CD14-positive monocyte (primary cell): ENCODE data around the gene KLHDC8A. TPM values are rescaled to one million over a fixed set of nuclear protein-coding genes. Genes with fewer than 3 reads are reported as not detected.

Experiments used
- DNase-seq, 3 donors: peaks; one replicate each; pipeline ENCODE4 v3.0.0-alpha.2; 2011 to 2022
- H2AFZ ChIP-seq: 2 replicates; pipeline ENCODE4 v1.6.0; 2012; ENCODE audit warnings: mild to moderate bottlenecking, low read depth, low read length, inconsistent platforms; ENCODE audit not compliant: insufficient read depth, poor library complexity, severe bottlenecking
- H3K27ac ChIP-seq, 2 donors: 1 replicate in 1 of 2; 2 replicates in 1 of 2; pipeline ENCODE4 v1.5.1; 2012 to 2013; ENCODE audit warnings: low read length in 2 of 2, control low read depth in 1 of 2, inconsistent platforms in 1 of 2, low read depth in 1 of 2, mild to moderate bottlenecking in 1 of 2
- H3K27me3 ChIP-seq, 2 donors: one replicate each; pipeline versions ENCODE4 v1.6.0 to v1.6.1; 2011 to 2013; ENCODE audit warnings: low read length in 2 of 2; ENCODE audit not compliant: control insufficient read depth in 2 of 2, insufficient read depth in 2 of 2
- H3K36me3 ChIP-seq, 2 donors: replicated peaks in 1 of 2; 1 replicate in 1 of 2; 2 replicates in 1 of 2; pipeline versions ENCODE4 v1.5.1 to v1.6.1; 2012 to 2013; ENCODE audit warnings: low read length in 2 of 2, control low read depth in 1 of 2, inconsistent platforms in 1 of 2, mild to moderate bottlenecking in 1 of 2; ENCODE audit not compliant: insufficient read depth in 2 of 2, control insufficient read depth in 1 of 2
- H3K4me1 ChIP-seq, 2 donors: 1 replicate in 1 of 2; 2 replicates in 1 of 2; pipeline versions ENCODE4 v1.5.1 to v1.6.1; 2012 to 2013; ENCODE audit warnings: low read length in 2 of 2, control low read depth in 1 of 2, inconsistent platforms in 1 of 2, mild to moderate bottlenecking in 1 of 2, moderate library complexity in 1 of 2; ENCODE audit not compliant: insufficient read depth in 2 of 2, control insufficient read depth in 1 of 2
- H3K4me2 ChIP-seq: replicated peaks from 2 replicates; pipeline ENCODE3; 2012; ENCODE audit warnings: low read length, moderate library complexity, mild to moderate bottlenecking; ENCODE audit not compliant: poor library complexity, severe bottlenecking; ENCODE audit errors: extremely low read depth
- H3K4me3 ChIP-seq, 3 experiments: fragments of 200-600 bp in 1 of 3; sonication (generic) in 1 of 3; replicated peaks in 1 of 3; 1 replicate in 2 of 3; 2 replicates in 1 of 3; pipeline ENCODE4 v1.5.1; 2011 to 2013; ENCODE audit warnings: low read length in 3 of 3, mild to moderate bottlenecking in 3 of 3, control low read depth in 2 of 3, low read depth in 2 of 3, inconsistent platforms in 1 of 3, moderate library complexity in 1 of 3
- H3K79me2 ChIP-seq: 2 replicates; pipeline ENCODE4 v1.6.0; 2012; ENCODE audit warnings: mild to moderate bottlenecking, control low read depth, inconsistent platforms, low read length, moderate library complexity; ENCODE audit not compliant: insufficient read depth
- H3K9ac ChIP-seq: 2 replicates; pipeline ENCODE4 v1.6.0; 2017; ENCODE audit warnings: low read length, mild to moderate bottlenecking; ENCODE audit not compliant: insufficient read depth, poor library complexity, severe bottlenecking
- H3K9me3 ChIP-seq, 2 donors: replicated peaks in 1 of 2; 1 replicate in 1 of 2; 2 replicates in 1 of 2; pipeline versions ENCODE4 v1.5.1 to v1.6.1; 2012 to 2013; ENCODE audit warnings: low read length in 2 of 2, control low read depth in 1 of 2; ENCODE audit not compliant: control insufficient read depth in 1 of 2, insufficient read depth in 1 of 2
- H4K20me1 ChIP-seq: 2 replicates; pipeline ENCODE4 v1.6.0; 2012; ENCODE audit warnings: mild to moderate bottlenecking, low read length, control low read depth, moderate library complexity; ENCODE audit not compliant: insufficient read depth
- H3K27ac Mint-ChIP-seq, 7 donors: one replicate each; pipeline ENCODE4 v1.8.0; 2020; ENCODE audit warnings: mild to moderate bottlenecking in 7 of 7, mixed read lengths in 7 of 7, moderate library complexity in 6 of 7, inconsistent platforms in 2 of 7
- H3K27me3 Mint-ChIP-seq, 3 donors: one replicate each; pipeline ENCODE4 v1.8.0; 2021 to 2022; ENCODE audit warnings: low read depth in 3 of 3, mild to moderate bottlenecking in 3 of 3, mixed read lengths in 3 of 3, moderate library complexity in 3 of 3, inconsistent platforms in 1 of 3
- H3K36me3 Mint-ChIP-seq, 2 donors: one replicate each; pipeline ENCODE4 v1.8.0; 2020; ENCODE audit warnings: mixed read lengths in 2 of 2, inconsistent platforms in 1 of 2, mild to moderate bottlenecking in 1 of 2
- H3K4me1 Mint-ChIP-seq: one replicate; pipeline ENCODE4 v1.8.0; 2020; ENCODE audit warnings: mild to moderate bottlenecking, mixed read lengths
- H3K4me3 Mint-ChIP-seq, 2 donors: one replicate each; pipeline ENCODE4 v1.8.0; 2020; ENCODE audit warnings: mild to moderate bottlenecking in 2 of 2, mixed read lengths in 2 of 2, moderate library complexity in 1 of 2
- H3K9me3 Mint-ChIP-seq, 7 donors: one replicate each; pipeline ENCODE4 v1.8.0; 2020 to 2022; ENCODE audit warnings: mixed read lengths in 7 of 7, mild to moderate bottlenecking in 6 of 7, moderate library complexity in 6 of 7, inconsistent platforms in 2 of 7
- CTCF ChIP-seq: fragments of 200-600 bp; IDR thresholded peaks from one replicate; pipeline ENCODE4 v1.8.0; 2022; ENCODE audit warnings: antibody characterized with exemption, mild to moderate bottlenecking
- WGBS: methylation state at CpG from one replicate; pipeline ENCODE4 v1.1.5; 2013; ENCODE audit warnings: missing lambda C conversion rate; ENCODE audit not compliant: insufficient coverage; 5-methylcytosine and 5-hydroxymethylcytosine counted together
- intact Hi-C, 2 donors: fragments of 100-400 bp; cut with micrococcal nuclease; formaldehyde crosslinking; loops; one replicate each; pipeline versions ENCODE4 v1.15.0 to v1.15.1; 2023
- polyA plus RNA-seq, 3 donors: library from polyadenylated mRNA; depleted of rRNA in 1 of 3; unstranded in 2 of 3; stranded (reverse) in 1 of 3; fragments of 300-500 nt in 2 of 3; fragments of >200 nt in 1 of 3; fragmentation: Illumina TruSeq in 2 of 3; gene quantifications; 1 replicate in 2 of 3; 2 replicates in 1 of 3; pipeline ENCODE4 v1.2.3, GENCODE V29; 2012 to 2021

The KLHDC8A gene
- polyA plus RNA-seq, 3 donors: not detected

- peaks cover 31 to 60% (median 32%) of the 10 kb centered on the region in 3 donors for H3K27me3 Mint-ChIP-seq
- H3K4me1 Mint-ChIP-seq: peaks cover 4% of the 10 kb centered on the region
- Histone ChIP-seq H3K9me3 (no peaks in the 10 kb centered on the region), H3K27me3 (peaks cover 27 to 33% of the 10 kb centered on the region in 2 donors), H2AFZ (no peak overlapping the region), H3K9ac (no peak overlapping the region), H3K27ac (no peak overlapping the region), H3K4me2 (no peak overlapping the region), H3K79me2 (no peaks in the 10 kb centered on the region), H4K20me1 (no peaks in the 10 kb centered on the region), H3K4me1 (no peaks in the 10 kb centered on the region), H3K4me3 (no peak overlapping the region), H3K36me3 (no peaks in the 10 kb centered on the region)
- H3K27ac Mint-ChIP-seq: no peak overlapping the region
- no peak for DNase-seq
- 92% methylated on average over 1 of the region's 2 CpGs for WGBS
- no peaks in the 10 kb centered on the region for H3K9me3 Mint-ChIP-seq
- intact Hi-C loops: no loop called here
- TF ChIP-seq CTCF: no peak
- peak overlapping the region in 1 of 2 donors; percentile 22 for H3K4me3 Mint-ChIP-seq
- no peaks in the 10 kb centered on the region for H3K36me3 Mint-ChIP-seq
Measured at GRCh38 chr1:205373798-205374175, 17.1 kb upstream of the KLHDC8A start.

- intact Hi-C loops: no loop called here
- H3K79me2 ChIP-seq: no peaks in the 10 kb centered on the region
- H3K4me1 ChIP-seq: no peaks in the 10 kb centered on the region
- no peak overlapping the region for H2AFZ ChIP-seq
- no peak overlapping the region for H3K4me3 ChIP-seq
- Mint-ChIP-seq H3K36me3 (no peaks in the 10 kb centered on the region), H3K27me3 (peaks cover 29 to 60% (median 31%) of the 10 kb centered on the region in 3 donors), H3K4me3 (peak overlapping the region in 1 of 2 donors; percentile 6), H3K9me3 (no peaks in the 10 kb centered on the region), H3K4me1 (peaks cover 4% of the 10 kb centered on the region), H3K27ac (no peak overlapping the region)
- TF ChIP-seq CTCF: no peak
- H3K36me3 ChIP-seq: no peaks in the 10 kb centered on the region
- no peak for DNase-seq
- H3K27me3 ChIP-seq: peaks cover 27 to 30% of the 10 kb centered on the region in 2 donors
- H3K9me3 ChIP-seq: no peaks in the 10 kb centered on the region
- H3K4me2 ChIP-seq: no peak overlapping the region
- 67% methylated on average over 3 of the region's 9 CpGs for WGBS
- H4K20me1 ChIP-seq: no peaks in the 10 kb centered on the region
- H3K9ac ChIP-seq: no peak overlapping the region
- no peak overlapping the region for H3K27ac ChIP-seq
Measured at GRCh38 chr1:205373022-205373797, 16.5 kb upstream of the KLHDC8A start.
